Upper lobe of left lung (tissue), 6 donors: ENCODE measurements around the gene CHRNA4. TPM values are rescaled to one million over a fixed set of nuclear protein-coding genes. Genes with fewer than 3 reads are reported as not detected.

Experiments used
- ATAC-seq, 2 donors: fragments of 200-7000 bp; cut with Tn5 transposase; one replicate each; pipeline ENCODE4 v1.9.1; 2022; ENCODE audit warnings: mild to moderate bottlenecking in 2 of 2, moderate library complexity in 2 of 2; ENCODE audit not compliant: low FRiP score in 2 of 2
- DNase-seq, 2 donors: peaks; one replicate each; pipeline ENCODE4 v3.0.0-alpha.2; 2019 to 2020
- H3K27ac ChIP-seq, 4 donors: fragments of 200-600 bp; sonication (generic); one replicate each; pipeline ENCODE4 v1.5.1; 2016 to 2019
- H3K27me3 ChIP-seq, 4 donors: fragments of 200-600 bp; sonication (generic); one replicate each; pipeline ENCODE4 v1.5.1; 2017 to 2019
- H3K36me3 ChIP-seq, 4 donors: fragments of 200-600 bp; sonication (generic); one replicate each; pipeline ENCODE4 v1.5.1; 2016 to 2019
- H3K4me1 ChIP-seq, 4 donors: fragments of 200-600 bp; sonication (generic); one replicate each; pipeline ENCODE4 v1.5.1; 2018 to 2019
- H3K4me3 ChIP-seq, 4 donors: fragments of 200-600 bp; sonication (generic); one replicate each; pipeline ENCODE4 v1.5.1; 2017 to 2019; ENCODE audit warnings: mild to moderate bottlenecking in 2 of 4, moderate library complexity in 1 of 4
- H3K9me3 ChIP-seq, 4 donors: fragments of 200-600 bp; sonication (generic); one replicate each; pipeline ENCODE4 v1.5.1; 2018 to 2019
- CTCF ChIP-seq, 6 experiments: fragments of 450-650 bp in 4 of 6; fragments of 200-600 bp in 2 of 6; sonication (generic) in 2 of 6; IDR thresholded peaks; one replicate each; pipeline ENCODE4 v1.5.1; 2016 to 2019; ENCODE audit warnings: antibody characterized with exemption in 6 of 6
- EP300 ChIP-seq, 4 donors: sonication (generic); formaldehyde crosslinking; IDR thresholded peaks; one replicate each; pipeline ENCODE4 v1.5.1; 2017; ENCODE audit warnings: antibody characterized with exemption in 4 of 4, control low read depth in 2 of 4
- POLR2A ChIP-seq, 4 donors: fragments of 450-650 bp; IDR thresholded peaks; one replicate each; pipeline ENCODE4 v1.5.1; 2016 to 2017; ENCODE audit warnings: antibody characterized with exemption in 4 of 4, mild to moderate bottlenecking in 2 of 4
- POLR2AphosphoS5 ChIP-seq, 2 donors: sonication (generic); formaldehyde crosslinking; IDR thresholded peaks; one replicate each; pipeline ENCODE4 v1.5.1; 2017; ENCODE audit warnings: antibody characterized with exemption in 2 of 2
- whole genome bisulfite sequencing, 2 donors: methylation state at CpG; one replicate each; pipeline ENCODE4 v1.1.5; 2017 to 2018; 5-methylcytosine and 5-hydroxymethylcytosine counted together
- total RNA-seq, 6 donors: library from RNA; depleted of rRNA in 4 of 6; stranded (reverse); fragments of >200 nt in 4 of 6; gene quantifications; one replicate each; pipeline versions ENCODE4 v1.1.0 to v1.2.1, GENCODE V29; 2016 to 2021
- donor health status: DM: no; HTN: no; CAD: no; lungs with moderate emphysema.
- donor health status: DM: no; HTN: yes; CAD: no; lungs with severe emphysema.

The CHRNA4 gene
- total RNA-seq, 6 donors from 2014 or later: 0.10 TPM; not detected in 5

DNA sequence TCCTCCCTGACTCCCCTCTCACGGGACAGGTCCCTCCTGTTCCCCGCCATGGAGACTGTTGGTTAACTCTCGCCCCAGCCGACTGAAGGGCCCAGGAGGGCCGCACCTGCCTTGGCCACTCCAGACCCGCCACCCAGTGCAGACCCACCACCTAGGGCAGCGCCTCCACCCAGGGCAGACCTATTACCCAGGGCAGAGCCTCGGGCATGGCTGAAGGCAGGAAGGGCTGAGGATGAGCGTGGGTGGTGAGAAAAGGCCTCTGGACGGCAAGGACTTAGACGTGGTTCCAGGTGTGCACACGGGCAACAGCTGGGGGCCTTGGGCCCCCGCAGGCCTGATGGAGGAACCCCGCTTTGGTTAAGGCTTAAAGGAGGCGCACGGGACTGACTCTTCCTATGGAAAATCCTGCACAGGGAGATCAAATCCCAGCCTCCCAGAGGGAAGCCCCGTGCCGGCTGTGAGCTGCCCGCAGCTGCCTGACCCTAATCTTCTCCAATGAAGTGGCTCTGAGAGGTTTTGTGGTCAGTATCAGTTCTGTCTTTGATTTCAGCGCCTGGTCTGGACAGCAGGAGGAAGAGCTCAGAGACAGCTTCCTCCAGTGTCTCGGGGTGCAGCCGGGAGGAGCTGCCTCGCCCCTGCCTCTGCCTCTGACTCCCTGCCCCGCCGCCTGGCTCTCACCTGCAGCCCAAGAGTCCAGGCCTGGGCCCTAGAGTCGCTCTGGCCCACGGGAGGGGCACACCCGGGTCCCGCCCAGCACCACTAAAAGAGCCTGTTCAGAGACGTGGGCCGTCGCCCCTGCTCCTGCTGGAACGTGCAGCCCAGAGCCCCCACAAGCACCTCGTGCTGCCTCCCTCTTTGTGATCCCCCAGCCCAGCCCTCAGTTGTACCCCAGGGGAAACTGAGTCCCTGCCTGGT, 12.1 kb upstream of the CHRNA4 start:
- no peak overlapping the region for H3K4me3 ChIP-seq
- DNase-seq: peak in 1 of 2 donors; percentile 77
- H3K36me3 ChIP-seq: no peaks in the 10 kb centered on the region
- no peak overlapping the region for H3K27ac ChIP-seq
- H3K27me3 ChIP-seq: peaks cover 0 to 39% (median 5%) of the 10 kb centered on the region in 4 donors
- no peak for TF ChIP-seq EP300 (IDR thresholded peaks at IDR 0.05)
- TF ChIP-seq POLR2A (IDR thresholded peaks at IDR 0.05): no peak
- no peak for TF ChIP-seq CTCF (IDR thresholded peaks at IDR 0.05)
- TF ChIP-seq POLR2AphosphoS5 (IDR thresholded peaks at IDR 0.05): no peak
- no peaks in the 10 kb centered on the region for H3K4me1 ChIP-seq
- 63% methylated on average over 34 of the region's 34 CpGs; no CpG with 5 or more reads in 1 of the 2 donors for WGBS, 2 donors
- H3K9me3 ChIP-seq: no peaks in the 10 kb centered on the region
- ATAC-seq: no peak

DNA sequence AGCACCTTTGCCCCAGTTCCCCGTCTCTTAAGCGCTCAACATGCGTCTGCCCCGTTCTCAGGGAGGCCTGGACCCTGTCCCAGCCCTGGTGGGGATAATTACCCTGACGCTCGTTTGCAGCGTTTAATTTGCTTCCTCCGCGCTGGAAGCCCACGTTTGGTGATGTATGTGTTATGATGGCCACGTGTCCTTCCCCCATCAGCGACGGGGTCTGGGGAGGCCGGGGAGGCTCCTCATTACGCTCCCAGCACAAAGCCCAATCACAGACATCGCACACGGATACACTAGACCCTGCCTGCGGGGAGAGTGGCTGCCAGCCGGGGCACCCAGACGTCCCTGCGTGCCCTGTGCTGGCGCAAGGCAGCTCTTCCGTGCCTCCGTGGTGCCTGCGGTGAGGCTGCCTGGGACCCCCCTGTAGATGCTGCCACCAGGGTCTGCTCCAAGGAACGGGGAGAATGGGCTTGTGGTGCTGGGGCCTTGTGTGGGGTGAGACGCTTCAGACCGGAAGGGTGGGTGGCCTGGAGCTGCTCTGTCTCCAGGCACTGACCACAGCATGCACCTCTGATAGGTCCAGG, 10.2 kb upstream of the CHRNA4 start:
- H3K4me3 ChIP-seq: no peak overlapping the region
- H3K27me3 ChIP-seq: peaks cover 0 to 25% (median 0%) of the 10 kb centered on the region in 4 donors
- 70% methylated on average over 2 to 23 of the region's 28 CpGs for WGBS, 2 donors
- TF ChIP-seq CTCF (IDR thresholded peaks at IDR 0.05) (no peak), POLR2AphosphoS5 (IDR thresholded peaks at IDR 0.05) (no peak), EP300 (IDR thresholded peaks at IDR 0.05) (no peak), POLR2A (IDR thresholded peaks at IDR 0.05) (no peak)
- H3K36me3 ChIP-seq: no peaks in the 10 kb centered on the region
- H3K9me3 ChIP-seq: no peaks in the 10 kb centered on the region
- ATAC-seq (no peak), DNase-seq (peak in 1 of 2 donors; percentile 65)
- H3K27ac ChIP-seq: no peak overlapping the region
- no peaks in the 10 kb centered on the region for H3K4me1 ChIP-seq

DNA sequence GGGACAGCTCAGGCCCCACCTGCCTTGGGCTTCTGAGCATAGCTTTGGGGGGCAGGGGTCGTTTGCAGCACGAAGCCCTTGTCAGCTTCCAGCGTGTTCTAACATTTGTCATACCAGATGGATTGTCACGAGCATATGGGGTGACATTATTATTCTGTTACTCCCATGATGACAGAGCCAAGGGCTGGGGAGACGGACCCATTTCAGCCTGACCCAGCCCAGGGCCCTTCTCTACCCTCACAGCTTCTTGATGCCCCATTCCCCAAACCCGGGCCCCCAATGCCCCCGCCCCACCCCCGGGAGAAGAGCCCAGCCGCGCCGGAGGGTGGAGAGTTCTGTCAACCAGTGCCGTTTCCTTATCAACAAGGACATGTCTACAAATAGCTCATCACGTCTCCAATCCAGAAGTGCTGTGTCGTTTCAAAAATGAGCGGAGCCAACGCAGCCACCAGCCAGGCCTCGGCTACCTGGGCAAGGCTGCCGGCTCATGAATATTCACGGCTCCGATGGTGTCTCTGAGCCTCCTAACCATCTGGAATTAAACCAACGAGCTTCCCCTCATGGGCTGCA, 9.6 kb upstream of the CHRNA4 start:
- DNase-seq (peak in 1 of 2 donors; percentile 51), ATAC-seq (no peak)
- Histone ChIP-seq H3K27ac (no peak overlapping the region), H3K36me3 (no peaks in the 10 kb centered on the region), H3K4me3 (no peak overlapping the region), H3K4me1 (no peaks in the 10 kb centered on the region), H3K27me3 (peaks cover 0 to 25% (median 0%) of the 10 kb centered on the region in 4 donors), H3K9me3 (no peaks in the 10 kb centered on the region)
- 19 to 35% methylated on average over 15 to 20 of the region's 21 CpGs for WGBS, 2 donors
- no peak for TF ChIP-seq CTCF (IDR thresholded peaks at IDR 0.05)
- TF ChIP-seq POLR2AphosphoS5 (IDR thresholded peaks at IDR 0.05): no peak
- TF ChIP-seq POLR2A (IDR thresholded peaks at IDR 0.05): no peak
- no peak for TF ChIP-seq EP300 (IDR thresholded peaks at IDR 0.05)

GRCh38 chr20:63369724-63370617, 8.8 kb upstream of the CHRNA4 start:
- TF ChIP-seq EP300 (IDR thresholded peaks at IDR 0.05): no peak
- no peak for TF ChIP-seq CTCF (IDR thresholded peaks at IDR 0.05)
- TF ChIP-seq POLR2AphosphoS5 (IDR thresholded peaks at IDR 0.05): no peak
- no peak for TF ChIP-seq POLR2A (IDR thresholded peaks at IDR 0.05)
- WGBS, 2 donors: 53 to 56% methylated on average over 5 to 14 of the region's 24 CpGs
- DNase-seq: peak in 1 of 2 donors; percentile 59
- H3K4me1 ChIP-seq: no peaks in the 10 kb centered on the region
- no peaks in the 10 kb centered on the region for H3K36me3 ChIP-seq
- peaks cover 0 to 20% (median 0%) of the 10 kb centered on the region in 4 donors for H3K27me3 ChIP-seq
- no peak overlapping the region for H3K4me3 ChIP-seq
- no peak for ATAC-seq
- no peak overlapping the region for H3K27ac ChIP-seq
- H3K9me3 ChIP-seq: no peaks in the 10 kb centered on the region
